Spleen (tissue), 7 donors: ENCODE data around the gene VWA3A.

Experiments used
- CTCF ChIP-seq, 11 experiments: fragments of 200-600 bp in 7 of 11; fragments of 450-650 bp in 4 of 11; sonication (generic) in 4 of 11; IDR thresholded peaks in 8 of 11; conservative IDR thresholded peaks in 3 of 11; 1 replicate in 7 of 11; 2 replicates in 4 of 11; pipeline versions ENCODE4 v1.4.0 to v1.8.0; 2016 to 2021; ENCODE audit warnings: antibody characterized with exemption in 11 of 11, inconsistent platforms in 4 of 11, mild to moderate bottlenecking in 1 of 11
- POLR2A ChIP-seq, 3 donors: fragments of 450-650 bp; IDR thresholded peaks; one replicate each; pipeline ENCODE4 v1.5.1; 2017; ENCODE audit warnings: antibody characterized with exemption in 3 of 3, mild to moderate bottlenecking in 1 of 3
- POLR2AphosphoS5 ChIP-seq, 3 donors: sonication (generic); formaldehyde crosslinking; IDR thresholded peaks; one replicate each; pipeline ENCODE4 v1.5.1; 2017; ENCODE audit warnings: antibody characterized with exemption in 3 of 3
- donor health status: DM: no; HTN: no; CAD: no; lungs with moderate emphysema.
- donor health status: DM: no; HTN: no; CAD: no.
- donor health status: DM: no; HTN: no; CAD: no.

- no peak for TF ChIP-seq POLR2A (IDR thresholded peaks at IDR 0.05)
- no peak for TF ChIP-seq CTCF (IDR thresholded peaks at IDR 0.05 in 8 of 11, conservative IDR thresholded peaks at IDR 0.05 in 3 of 11)
- no peak for TF ChIP-seq POLR2AphosphoS5 (IDR thresholded peaks at IDR 0.05)
Measured at GRCh38 chr16:22171953-22172352, 79.6 kb downstream of the VWA3A start.
